Sigmoid colon (tissue), 7 donors: Measurements from ENCODE around the gene TP73. TPM values are rescaled to one million over a fixed set of nuclear protein-coding genes. Genes with fewer than 3 reads are reported as not detected.

ENCODE experiments used
- DNase-seq: peaks from one replicate; pipeline ENCODE4 v3.0.0-alpha.2; 2019
- H3K27ac ChIP-seq, 4 donors: fragments of 200-600 bp; sonication (generic); one replicate each; pipeline ENCODE4 v1.5.1; 2016 to 2019; ENCODE audit warnings: mild to moderate bottlenecking in 1 of 4
- H3K27me3 ChIP-seq, 3 donors: fragments of 200-600 bp; sonication (generic); one replicate each; pipeline ENCODE4 v1.5.1; 2019; ENCODE audit warnings: mild to moderate bottlenecking in 1 of 3
- H3K36me3 ChIP-seq, 4 donors: fragments of 200-600 bp; sonication (generic); one replicate each; pipeline ENCODE4 v1.5.1; 2016 to 2019
- H3K4me1 ChIP-seq, 4 donors: fragments of 200-600 bp; sonication (generic); one replicate each; pipeline ENCODE4 v1.5.1; 2017 to 2019
- H3K4me3 ChIP-seq, 4 donors: fragments of 200-600 bp; sonication (generic); one replicate each; pipeline ENCODE4 v1.5.1; 2017 to 2019; ENCODE audit warnings: mild to moderate bottlenecking in 2 of 4, moderate library complexity in 1 of 4
- H3K9me3 ChIP-seq, 4 donors: fragments of 200-600 bp in 3 of 4; sonication (generic) in 3 of 4; one replicate each; pipeline versions ENCODE4 v1.5.1 to v1.6.1; 2013 to 2019
- CTCF ChIP-seq, 4 experiments: fragments of 450-650 bp in 3 of 4; fragments of 200-600 bp in 1 of 4; IDR thresholded peaks; one replicate each; pipeline ENCODE4 v1.5.1; 2016 to 2019; ENCODE audit warnings: antibody characterized with exemption in 4 of 4, mild to moderate bottlenecking in 3 of 4, moderate library complexity in 2 of 4
- EP300 ChIP-seq, 4 donors: sonication (generic); formaldehyde crosslinking; IDR thresholded peaks; one replicate each; pipeline ENCODE4 v1.6.1; 2017; ENCODE audit warnings: antibody characterized with exemption in 4 of 4
- POLR2A ChIP-seq, 2 donors: fragments of 450-650 bp; IDR thresholded peaks; one replicate each; pipeline ENCODE4 v1.6.1; 2016; ENCODE audit warnings: antibody characterized with exemption in 2 of 2, mild to moderate bottlenecking in 2 of 2, moderate library complexity in 2 of 2
- POLR2AphosphoS5 ChIP-seq, 4 donors: sonication (generic); formaldehyde crosslinking; IDR thresholded peaks; one replicate each; pipeline ENCODE4 v1.6.1; 2017; ENCODE audit warnings: antibody characterized with exemption in 4 of 4
- WGBS, 2 donors: extraction: QIAGEN DNeasy Blood & Tissue Kit; methylation state at CpG; one replicate each; pipeline ENCODE4 v1.1.7; 2013; 5-methylcytosine and 5-hydroxymethylcytosine counted together
- intact Hi-C: fragments of 100-400 bp; cut with DNase I; formaldehyde crosslinking; loops from one replicate; pipeline ENCODE4 v1.15.1; 2023
- polyA plus RNA-seq, 3 donors: library from polyadenylated mRNA; stranded (reverse); fragments of 200-250 nt; gene quantifications; one replicate each; pipeline ENCODE4 v1.2.3, GENCODE V29; 2013
- total RNA-seq, 4 donors: library from RNA; depleted of rRNA; stranded (reverse); fragments of >200 nt; gene quantifications; one replicate each; pipeline ENCODE4 v1.1.0, GENCODE V29; 2016
- donor health status: healthy with polysubstance abuse.
- donor health status: Bipolar disorder and iron deficiency.
- donor health status: healthy.

TP73 gene
- total and polyA plus RNA-seq, 7 donors, result 0.22 to 0.69 TPM; not detected in 5

- WGBS, 2 donors, result 62 to 78% methylated on average over 6 of the region's 6 CpGs
- no peaks in the 10 kb centered on the region for H3K9me3 ChIP-seq
- peaks cover 0 to 6% (median 0%) of the 10 kb centered on the region in 4 donors for H3K4me1 ChIP-seq
- intact Hi-C loops, result no loop called here
- H3K4me3 ChIP-seq, result no peak overlapping the region
- peaks cover 15 to 63% (median 33%) of the 10 kb centered on the region in 3 donors for H3K27me3 ChIP-seq
- DNase-seq, result no peak
- no peak overlapping the region for H3K27ac ChIP-seq
- TF ChIP-seq EP300 (IDR thresholded peaks at IDR 0.05) (no peak), POLR2AphosphoS5 (IDR thresholded peaks at IDR 0.05) (no peak), POLR2A (IDR thresholded peaks at IDR 0.05) (no peak), CTCF (IDR thresholded peaks at IDR 0.05) (no peak)
- H3K36me3 ChIP-seq, result no peaks in the 10 kb centered on the region
Measured at GRCh38 chr1:3716351-3716750, 64.0 kb downstream of the TP73 start.

- no peak for DNase-seq
- Histone ChIP-seq H3K36me3 (no peaks in the 10 kb centered on the region), H3K4me1 (peaks cover 0 to 6% (median 0%) of the 10 kb centered on the region in 4 donors), H3K4me3 (no peak overlapping the region), H3K27me3 (peaks cover 15 to 57% (median 28%) of the 10 kb centered on the region in 3 donors), H3K27ac (no peak overlapping the region), H3K9me3 (no peaks in the 10 kb centered on the region)
- TF ChIP-seq POLR2A (IDR thresholded peaks at IDR 0.05) (no peak), POLR2AphosphoS5 (IDR thresholded peaks at IDR 0.05) (no peak), EP300 (IDR thresholded peaks at IDR 0.05) (no peak), CTCF (IDR thresholded peaks at IDR 0.05) (no peak)
- intact Hi-C loops, result no loop called here
- WGBS, 2 donors, result 58% methylated on average over 33 of the region's 33 CpGs
Measured at GRCh38 chr1:3717041-3717714, 64.9 kb downstream of the TP73 start.

GRCh38 chr1:3717715-3718601 lies 65.6 kb downstream of the TP73 start:
- 22 to 29% methylated on average over 40 of the region's 40 CpGs for WGBS, 2 donors
- Histone ChIP-seq H3K27me3 (peaks cover 15 to 49% (median 28%) of the 10 kb centered on the region in 3 donors), H3K9me3 (no peaks in the 10 kb centered on the region), H3K36me3 (no peaks in the 10 kb centered on the region), H3K27ac (no peak overlapping the region), H3K4me1 (peaks cover 0 to 6% (median 0%) of the 10 kb centered on the region in 4 donors), H3K4me3 (no peak overlapping the region)
- no peak for DNase-seq
- TF ChIP-seq CTCF (IDR thresholded peaks at IDR 0.05) (no peak), POLR2A (IDR thresholded peaks at IDR 0.05) (no peak), EP300 (IDR thresholded peaks at IDR 0.05) (no peak), POLR2AphosphoS5 (IDR thresholded peaks at IDR 0.05) (no peak)
- intact Hi-C loops, result no loop called here

- Histone ChIP-seq H3K27me3 (peaks cover 15 to 48% (median 28%) of the 10 kb centered on the region in 3 donors), H3K9me3 (no peaks in the 10 kb centered on the region), H3K36me3 (no peaks in the 10 kb centered on the region), H3K4me3 (no peak overlapping the region), H3K4me1 (peaks cover 0 to 6% (median 0%) of the 10 kb centered on the region in 4 donors), H3K27ac (no peak overlapping the region)
- TF ChIP-seq POLR2A (IDR thresholded peaks at IDR 0.05) (no peak), EP300 (IDR thresholded peaks at IDR 0.05) (no peak), CTCF (IDR thresholded peaks at IDR 0.05) (no peak), POLR2AphosphoS5 (IDR thresholded peaks at IDR 0.05) (no peak)
- DNase-seq, result no peak
- intact Hi-C loops, result no loop called here
- 68 to 77% methylated on average over 14 of the region's 14 CpGs for WGBS, 2 donors
Measured at GRCh38 chr1:3718764-3719163, 66.4 kb downstream of the TP73 start.
